ENCODE data around the gene FCHSD2. TPM values are rescaled to one million over a fixed set of nuclear protein-coding genes. Genes with fewer than 3 reads are reported as not detected.

The FCHSD2 gene
- total and polyA plus RNA-seq, 7 donors = 5.7 to 18.5 (median 9.7) TPM

- Histone ChIP-seq H3K27me3 (ENCODE audit: insufficient read depth in 3 of 3, low read length in 2 of 3) (no peaks in the 10 kb centered on the region), H3K4me1 (no peaks in the 10 kb centered on the region), H3K36me3 (ENCODE audit: insufficient read depth in 1 of 2, low read depth in 1 of 2) (peaks cover 2 to 48% of the 10 kb centered on the region in 2 donors), H3K9me3 (no peaks in the 10 kb centered on the region), H3K4me3 (no peak overlapping the region), H3K27ac (no peak overlapping the region)
- WGBS, 3 donors = 75 to 86% (median 83%) methylated on average over 4 of the region's 4 CpGs
- intact Hi-C loops (cut with DNase I) = no loop called here
- DNase-seq (no peak), ATAC-seq (no peak)
- no peak for TF ChIP-seq CTCF (IDR thresholded peaks at IDR 0.05)
These were observed 303.3 kb downstream of the FCHSD2 start for GRCh38 chr11:72838691-72839305.

GRCh38 chr11:72836111-72836510, 306.0 kb downstream of the FCHSD2 start:
- Histone ChIP-seq H3K4me3 (no peak overlapping the region), H3K27ac (peak overlapping the region; percentile 72), H3K36me3 (ENCODE audit: insufficient read depth in 1 of 2, low read depth in 1 of 2) (peaks cover 2 to 33% of the 10 kb centered on the region in 2 donors), H3K27me3 (ENCODE audit: insufficient read depth in 3 of 3, low read length in 2 of 3) (no peaks in the 10 kb centered on the region), H3K9me3 (no peaks in the 10 kb centered on the region), H3K4me1 (peaks cover 13% of the 10 kb centered on the region)
- DNase-seq (peak; percentile 59 to 78), ATAC-seq (peak in 3 of 4 donors; percentile 16 to 32 (median 30))
- 35 to 55% (median 42%) methylated on average over 4 of the region's 4 CpGs for WGBS, 3 donors
- TF ChIP-seq CTCF (IDR thresholded peaks at IDR 0.05) = no peak
- intact Hi-C loops (cut with DNase I) = no loop called here

- Histone ChIP-seq H3K27me3 (ENCODE audit: insufficient read depth in 3 of 3, low read length in 2 of 3) (no peaks in the 10 kb centered on the region), H3K36me3 (ENCODE audit: insufficient read depth in 1 of 2, low read depth in 1 of 2) (peaks cover 2 to 21% of the 10 kb centered on the region in 2 donors), H3K4me3 (no peak overlapping the region), H3K9me3 (no peaks in the 10 kb centered on the region), H3K27ac (peak overlapping the region; percentile 72), H3K4me1 (peaks cover 14% of the 10 kb centered on the region)
- DNase-seq (no peak), ATAC-seq (peak in 1 of 4 donors; percentile 18)
- intact Hi-C loops (cut with DNase I) = loop anchor here (5.0 kb wide), 2 partner anchors 402 to 452 kb away; no protein-coding TSS in a partner anchor
- 64 to 77% (median 73%) methylated on average over 5 of the region's 5 CpGs for WGBS, 3 donors
- TF ChIP-seq CTCF (IDR thresholded peaks at IDR 0.05) = no peak
These were observed 307.2 kb downstream of the FCHSD2 start for GRCh38 chr11:72834905-72835304.

GRCh38 chr11:72833811-72834493, 308.2 kb downstream of the FCHSD2 start:
- intact Hi-C loops (cut with DNase I) = loop anchor here (5.0 kb wide), 2 partner anchors 403 to 453 kb away; no protein-coding TSS in a partner anchor
- ATAC-seq (peak in 1 of 4 donors; percentile 21), DNase-seq (no peak)
- H3K4me1 ChIP-seq = peaks cover 14% of the 10 kb centered on the region
- no peaks in the 10 kb centered on the region for H3K9me3 ChIP-seq
- no peak for TF ChIP-seq CTCF (IDR thresholded peaks at IDR 0.05)
- peak overlapping the region; percentile 72 for H3K27ac ChIP-seq
- WGBS, 3 donors = 44 to 51% (median 50%) methylated on average over 8 of the region's 8 CpGs
- H3K4me3 ChIP-seq = no peak overlapping the region
- peaks cover under 1 to 13% of the 10 kb centered on the region in 2 donors for H3K36me3 ChIP-seq (ENCODE audit: insufficient read depth in 1 of 2, low read depth in 1 of 2)
- H3K27me3 ChIP-seq (ENCODE audit: insufficient read depth in 3 of 3, low read length in 2 of 3) = no peaks in the 10 kb centered on the region
